SK-N-MC (cell line): ENCODE measurements around the gene DSCAM.

Experiments used
- DNase-seq: peaks from one replicate; pipeline ENCODE4 v3.0.0-alpha.2; 2011; ENCODE audit warnings: low read depth, low spot score
- H3K27ac ChIP-seq: fragments of 200-600 bp; sonication (generic); 2 replicates; pipeline ENCODE4 v1.5.1; 2016; ENCODE audit warnings: mixed run types
- H3K36me3 ChIP-seq: fragments of 200-600 bp; sonication (generic); 2 replicates; pipeline ENCODE4 v1.6.1; 2017; ENCODE audit warnings: antibody characterized with exemption, low read length, mixed read lengths; ENCODE audit not compliant: insufficient read depth
- H3K4me3 ChIP-seq: fragments of 200-600 bp; sonication (generic); 2 replicates; pipeline ENCODE4 v1.5.1; 2016
- H3K9ac ChIP-seq: fragments of 200-600 bp; sonication (generic); 2 replicates; pipeline ENCODE4 v1.8.0; 2017; ENCODE audit warnings: mixed run types, mixed read lengths; ENCODE audit not compliant: insufficient read length
- H3K9me3 ChIP-seq: fragments of 200-600 bp; sonication (generic); 2 replicates; pipeline ENCODE4 v1.6.1; 2017; ENCODE audit warnings: low read depth, mild to moderate bottlenecking, antibody characterized with exemption, low read length, moderate library complexity, mixed read lengths
- EZH2 ChIP-seq: fragments of 200-600 bp; sonication (generic); IDR thresholded peaks from one replicate; pipeline ENCODE4 v1.6.1; 2017; ENCODE audit warnings: antibody characterized with exemption
- FOXP2 ChIP-seq: optimal IDR thresholded peaks from 2 replicates; pipeline ENCODE3; 2011; ENCODE audit warnings: mild to moderate bottlenecking, moderate library complexity; ENCODE audit not compliant: insufficient read depth; ENCODE audit errors: extremely low read length, control extremely low read depth
- POLR2AphosphoS5 ChIP-seq: IDR thresholded peaks from 2 replicates; pipeline ENCODE4 v1.6.1; 2012; ENCODE audit warnings: mild to moderate bottlenecking, low read depth, low read length, borderline replicate concordance

The DSCAM gene

GRCh38 chr21:40685141-40685540 is 161.8 kb downstream of the DSCAM start:
- no peak overlapping the region for H3K27ac ChIP-seq
- no peak for DNase-seq
- no peak overlapping the region for H3K9ac ChIP-seq
- H3K36me3 ChIP-seq, result no peaks in the 10 kb centered on the region
- TF ChIP-seq EZH2 (no peak), POLR2AphosphoS5 (no peak), FOXP2 (no peak)
- H3K9me3 ChIP-seq, result no peaks in the 10 kb centered on the region
- H3K4me3 ChIP-seq, result no peak overlapping the region

- H3K9me3 ChIP-seq, result no peaks in the 10 kb centered on the region
Measured at GRCh38 chr21:40684726-40685125, 162.2 kb downstream of the DSCAM start.

GRCh38 chr21:40683349-40683748 is 163.6 kb downstream of the DSCAM start:
- Histone ChIP-seq H3K36me3 (no peaks in the 10 kb centered on the region), H3K27ac (no peak overlapping the region), H3K9me3 (no peaks in the 10 kb centered on the region), H3K9ac (no peak overlapping the region), H3K4me3 (no peak overlapping the region)
- TF ChIP-seq FOXP2, result no peak
- no peak for TF ChIP-seq POLR2AphosphoS5
- no peak for TF ChIP-seq EZH2
- DNase-seq, result no peak

More at GRCh38 chr21:40684726-40685125, 162.2 kb downstream of the DSCAM start:
- no peak overlapping the region for H3K27ac ChIP-seq
- no peak overlapping the region for H3K4me3 ChIP-seq
- no peak for DNase-seq
- H3K36me3 ChIP-seq, result no peaks in the 10 kb centered on the region
- no peak overlapping the region for H3K9ac ChIP-seq
- TF ChIP-seq POLR2AphosphoS5, result no peak

- H3K36me3 ChIP-seq, result no peaks in the 10 kb centered on the region
- H3K9me3 ChIP-seq, result no peaks in the 10 kb centered on the region
- DNase-seq, result no peak
- no peak overlapping the region for H3K9ac ChIP-seq
- no peak for TF ChIP-seq EZH2
- no peak for TF ChIP-seq POLR2AphosphoS5
- TF ChIP-seq FOXP2, result no peak
- no peak overlapping the region for H3K27ac ChIP-seq
- no peak overlapping the region for H3K4me3 ChIP-seq
Measured at GRCh38 chr21:40681164-40681859, 165.6 kb downstream of the DSCAM start.

- TF ChIP-seq FOXP2, result no peak
- no peak for TF ChIP-seq POLR2AphosphoS5
- TF ChIP-seq EZH2, result no peak
- no peak overlapping the region for H3K9ac ChIP-seq
- H3K27ac ChIP-seq, result no peak overlapping the region
- H3K4me3 ChIP-seq, result no peak overlapping the region
- H3K9me3 ChIP-seq, result no peaks in the 10 kb centered on the region
- DNase-seq, result no peak
- no peaks in the 10 kb centered on the region for H3K36me3 ChIP-seq
Measured at GRCh38 chr21:40680311-40680710, 166.6 kb downstream of the DSCAM start.

- TF ChIP-seq POLR2AphosphoS5, result no peak
- no peak for TF ChIP-seq FOXP2
- no peak for TF ChIP-seq EZH2
- no peaks in the 10 kb centered on the region for H3K9me3 ChIP-seq
- no peak for DNase-seq
- H3K27ac ChIP-seq, result no peak overlapping the region
- H3K36me3 ChIP-seq, result no peaks in the 10 kb centered on the region
- H3K9ac ChIP-seq, result no peak overlapping the region
- H3K4me3 ChIP-seq, result no peak overlapping the region
Measured at GRCh38 chr21:40678681-40679284, 168.2 kb downstream of the DSCAM start.

GRCh38 chr21:40675017-40675416 is 171.9 kb downstream of the DSCAM start:
- no peak for TF ChIP-seq POLR2AphosphoS5
- TF ChIP-seq FOXP2, result no peak
- no peak for TF ChIP-seq EZH2
- DNase-seq, result no peak
- H3K27ac ChIP-seq, result no peak overlapping the region
- no peak overlapping the region for H3K9ac ChIP-seq
- no peak overlapping the region for H3K4me3 ChIP-seq
- H3K36me3 ChIP-seq, result no peaks in the 10 kb centered on the region
- H3K9me3 ChIP-seq, result no peaks in the 10 kb centered on the region

- no peak for TF ChIP-seq EZH2
- TF ChIP-seq POLR2AphosphoS5, result no peak
- TF ChIP-seq FOXP2, result no peak
- no peaks in the 10 kb centered on the region for H3K9me3 ChIP-seq
- no peak overlapping the region for H3K4me3 ChIP-seq
- no peak for DNase-seq
- H3K27ac ChIP-seq, result no peak overlapping the region
- no peak overlapping the region for H3K9ac ChIP-seq
- no peaks in the 10 kb centered on the region for H3K36me3 ChIP-seq
Measured at GRCh38 chr21:40672602-40673001, 174.4 kb downstream of the DSCAM start.

- DNase-seq, result no peak
- TF ChIP-seq POLR2AphosphoS5 (no peak), FOXP2 (no peak), EZH2 (no peak)
- H3K9me3 ChIP-seq, result no peaks in the 10 kb centered on the region
Measured at GRCh38 chr21:40671716-40672115, 175.2 kb downstream of the DSCAM start.

More at GRCh38 chr21:40671716-40672115, 175.2 kb downstream of the DSCAM start:
- no peaks in the 10 kb centered on the region for H3K36me3 ChIP-seq
- H3K4me3 ChIP-seq, result no peak overlapping the region
- H3K9ac ChIP-seq, result no peak overlapping the region
- H3K27ac ChIP-seq, result no peak overlapping the region
